K562 (cell line): ENCODE results near the gene ICAM3. TPM values are rescaled to one million over a fixed set of nuclear protein-coding genes. Genes with fewer than 3 reads are reported as not detected.
A peak's percentile ranks its signal among the peaks of the same experiment; 100 is the strongest.

Experiments
- ATAC-seq: fragments of 200-7000 bp; cut with Tn5 transposase; 3 replicates; pipeline ENCODE4 v1.9.1; 2020; ENCODE audit warnings: moderate library complexity
- BruUV-seq: library from RNA; stranded (reverse); fragments of 400-500 nt; replicated peaks from 2 replicates; lab custom pipeline; 2021; lab: Mats Ljungman, UMichigan
- CTCF ChIA-PET: fragments of 300-600 bp; formaldehyde crosslinking; extraction: SDS; loops from one replicate; lab custom pipeline; 2021; ENCODE audit warnings: low intra/inter-chr PET ratio; lab: Yijun Ruan, JAX
- POLR2A ChIA-PET: fragments of 300-600, 350-650 bp; sonication (Branson Sonifier 250); formaldehyde crosslinking; extraction: SDS; loops from one replicate; lab custom pipeline; 2021; ENCODE audit warnings: antibody characterized with exemption, inconsistent platforms; lab: Yijun Ruan, JAX
- DNase-seq, 4 experiments: peaks; one replicate each; pipeline versions ENCODE4 v3.0.0 to v3.0.0-alpha.2; 2011 to 2018; ENCODE audit warnings: low spot score in 3 of 4, mixed read lengths in 3 of 4; ENCODE audit errors: extremely low read depth in 1 of 4
- FAIRE-seq: peaks from 2 replicates; lab custom pipeline; 2011; peaks lifted over from hg19 to GRCh38; lab: Jason Lieb, UNC
- H2AFZ ChIP-seq: 2 replicates; pipeline ENCODE4 v1.6.0; 2011; ENCODE audit warnings: low read depth, low read length, control low read depth, inconsistent platforms
- H3K27ac ChIP-seq: fragments of 200-600 bp; 3 replicates; pipeline ENCODE4 v1.8.0; 2011; ENCODE audit warnings: low read depth, mild to moderate bottlenecking, control low read depth, inconsistent platforms, low read length, moderate library complexity, mixed read lengths; ENCODE audit errors: extremely low read depth
- H3K27me3 ChIP-seq, 2 experiments: fragments of 300-600 bp in 1 of 2; 2 replicates in 1 of 2; 3 replicates in 1 of 2; pipeline versions ENCODE4 v1.6.0 to v1.8.0; 2011; ENCODE audit warnings: inconsistent platforms in 2 of 2, low read length in 2 of 2, mild to moderate bottlenecking in 1 of 2, mixed read lengths in 1 of 2, moderate library complexity in 1 of 2; ENCODE audit not compliant: control insufficient read depth in 2 of 2, insufficient read depth in 2 of 2
- H3K36me3 ChIP-seq: fragments of 300-600 bp; 3 replicates; pipeline ENCODE4 v1.8.0; 2011; ENCODE audit warnings: mild to moderate bottlenecking, low read length, inconsistent platforms; ENCODE audit not compliant: control insufficient read depth, insufficient read depth
- H3K4me1 ChIP-seq, 2 experiments: fragments of 200-600 bp in 1 of 2; replicated peaks in 1 of 2; 2 replicates in 1 of 2; 3 replicates in 1 of 2; pipeline versions ENCODE4 v1.5.1 to v1.8.0; 2011; ENCODE audit warnings: inconsistent platforms in 2 of 2, low read length in 2 of 2, mild to moderate bottlenecking in 1 of 2, mixed read lengths in 1 of 2, moderate library complexity in 1 of 2; ENCODE audit not compliant: control insufficient read depth in 2 of 2, insufficient read depth in 2 of 2
- H3K4me2 ChIP-seq: 2 replicates; pipeline ENCODE4 v1.6.1; 2011; ENCODE audit warnings: low read length, control low read depth, inconsistent platforms, mixed read lengths; ENCODE audit not compliant: insufficient read depth
- H3K4me3 ChIP-seq: fragments of 200-600 bp; sonication (generic), shearing (Covaris generic); 2 replicates; pipeline ENCODE4 v1.5.1; 2016; ENCODE audit warnings: control low read depth, inconsistent platforms
- H3K79me2 ChIP-seq: fragments of 200-600 bp; 3 replicates; pipeline ENCODE4 v1.8.0; 2011; ENCODE audit warnings: low read length, inconsistent platforms; ENCODE audit not compliant: control insufficient read depth, insufficient read depth
- H3K9ac ChIP-seq, 2 experiments: 2 replicates each; pipeline versions ENCODE4 v1.6.0 to v1.6.1; 2011; ENCODE audit warnings: low read depth in 2 of 2, low read length in 2 of 2, control low read depth in 1 of 2, inconsistent platforms in 1 of 2, mild to moderate bottlenecking in 1 of 2, mixed read lengths in 1 of 2; ENCODE audit not compliant: insufficient read depth in 1 of 2
- H3K9me1 ChIP-seq: one replicate; pipeline ENCODE4 v1.6.0; 2011; ENCODE audit warnings: inconsistent platforms, mild to moderate bottlenecking, low read length, moderate library complexity; ENCODE audit not compliant: control insufficient read depth, insufficient read depth
- H3K9me3 ChIP-seq: replicated peaks from 2 replicates; pipeline ENCODE4 v1.5.1; 2011; ENCODE audit warnings: low read depth, low read length, inconsistent platforms; ENCODE audit not compliant: control insufficient read depth, insufficient read depth
- H4K20me1 ChIP-seq: replicated peaks from 2 replicates; pipeline ENCODE4 v1.6.1; 2011; ENCODE audit warnings: low read length, inconsistent platforms, mixed read lengths; ENCODE audit not compliant: control insufficient read depth, insufficient read depth
- AFF4 ChIP-seq: sonication (generic); formaldehyde crosslinking; IDR thresholded peaks from 2 replicates; pipeline ENCODE4 v1.8.0; 2023; ENCODE audit warnings: mild to moderate bottlenecking, missing genetic modification reagents
- BACH1 ChIP-seq: fragments of 200-800 bp; sonication (Bioruptor generic); IDR thresholded peaks from 2 replicates; pipeline ENCODE4 v1.6.1; 2016; ENCODE audit warnings: missing genetic modification characterization, missing compliant biosample characterization
- BRD4 ChIP-seq: fragments of 200-600 bp; sonication (generic); IDR thresholded peaks from 2 replicates; pipeline ENCODE4 v1.6.1; 2017; ENCODE audit warnings: inconsistent platforms
- C11orf30 ChIP-seq: fragments of 450-650 bp; IDR thresholded peaks from 2 replicates; pipeline ENCODE4 v1.6.1; 2016; ENCODE audit warnings: low read depth, mild to moderate bottlenecking
- CREM ChIP-seq: IDR thresholded peaks from 2 replicates; pipeline ENCODE4 v1.6.1; 2014; ENCODE audit warnings: antibody characterized with exemption, low read depth
- CSDE1 ChIP-seq, 2 experiments: fragments of 450-650 bp; IDR thresholded peaks; 2 replicates each; pipeline ENCODE4 v1.6.1; 2016; ENCODE audit warnings: mild to moderate bottlenecking in 1 of 2
- NFXL1 ChIP-seq: fragments of 450-650 bp; formaldehyde crosslinking; IDR thresholded peaks from 2 replicates; pipeline ENCODE4 v1.4.0; 2021; ENCODE audit warnings: mild to moderate bottlenecking
- POLR2B ChIP-seq: fragments of 450-650 bp; IDR thresholded peaks from 2 replicates; pipeline ENCODE4 v1.6.1; 2018; ENCODE audit warnings: low read depth; ENCODE audit not compliant: partially characterized antibody
- SMC3 ChIP-seq: conservative IDR thresholded peaks from 2 replicates; pipeline ENCODE4 v1.6.1; 2011; ENCODE audit warnings: low read depth, low read length, improper control_type of control experiment; ENCODE audit not compliant: insufficient read depth
- U2AF1 ChIP-seq: fragments of 200-400 bp; formaldehyde crosslinking; optimal IDR thresholded peaks from 2 replicates; pipeline ENCODE3; 2017; ENCODE audit warnings: mild to moderate bottlenecking, low read depth, low read length, moderate library complexity
- ZNF253 ChIP-seq: fragments of 250-450 bp; sonication (Bioruptor Pico); conservative IDR thresholded peaks from 2 replicates; pipeline ENCODE4 v1.6.1; 2021; ENCODE audit warnings: mild to moderate bottlenecking
- WGBS: fragments of 100-300 bp; shearing (Covaris generic); methylation state at CpG from one replicate; pipeline ENCODE4 v1.1.6; 2016; ENCODE audit warnings: low coverage, mixed read lengths; ENCODE audit not compliant: insufficient coverage; ENCODE audit errors: missing lambda C conversion rate; 5-methylcytosine and 5-hydroxymethylcytosine counted together
- in situ Hi-C: fragments of 300-500 bp; cut with MboI; formaldehyde crosslinking; loops from 4 replicates; pipeline ENCODE4 v1.15.0; 2018; ENCODE audit warnings: inconsistent platforms, mixed read lengths
- intact Hi-C: fragments of 100-400 bp; cut with micrococcal nuclease; formaldehyde crosslinking; loops from 2 replicates; pipeline ENCODE4 v1.14.2; 2022
- polyA plus RNA-seq, 8 experiments: library from polyadenylated mRNA; depleted of rRNA in 4 of 8; stranded (reverse) in 5 of 8; unstranded in 3 of 8; fragments of >200 nt; fragmentation: Nextera tagmentation in 2 of 8; fragmentation: Illumina TruSeq in 1 of 8; extraction: Ambion mirVana in 2 of 8; extraction: Trizol in 1 of 8; gene quantifications; 2 replicates each; pipeline versions ENCODE4 v1.2.1 to v1.2.3, GENCODE V29; 2011 to 2014; ENCODE audit warnings: inconsistent platforms in 1 of 8, missing spikeins in 1 of 8
- total RNA-seq, 7 experiments: library from RNA; depleted of rRNA in 6 of 7; stranded (reverse); fragments of >200 nt in 6 of 7; fragmentation: Illumina TruSeq in 2 of 7; extraction: Trizol in 2 of 7; gene quantifications; 2 replicates each; pipeline versions ENCODE4 v1.2.1 to v1.2.3, GENCODE V29; 2011 to 2021; ENCODE audit warnings: low replicate concordance in 1 of 7
- TF ChIP-seq, protein P1 (sequence below): sonication (generic); formaldehyde crosslinking; IDR thresholded peaks from 2 replicates; pipeline ENCODE4 v1.5.0; 2020; ENCODE audit warnings: missing genetic modification reagents
- TF ChIP-seq, protein P2 (sequence below): fragments of 250-450 bp; sonication (Bioruptor Pico); IDR thresholded peaks from 2 replicates; pipeline ENCODE4 v1.8.0; 2022; ENCODE audit warnings: inconsistent platforms, mild to moderate bottlenecking, moderate library complexity, borderline replicate concordance

The ICAM3 gene
- total and polyA plus RNA-seq, 9 of the 15 experiments (the other 6 are each of a cell fraction or from before 2014, with no cell fraction given): 6.5 to 39.5 (median 24.2) TPM

DNA sequence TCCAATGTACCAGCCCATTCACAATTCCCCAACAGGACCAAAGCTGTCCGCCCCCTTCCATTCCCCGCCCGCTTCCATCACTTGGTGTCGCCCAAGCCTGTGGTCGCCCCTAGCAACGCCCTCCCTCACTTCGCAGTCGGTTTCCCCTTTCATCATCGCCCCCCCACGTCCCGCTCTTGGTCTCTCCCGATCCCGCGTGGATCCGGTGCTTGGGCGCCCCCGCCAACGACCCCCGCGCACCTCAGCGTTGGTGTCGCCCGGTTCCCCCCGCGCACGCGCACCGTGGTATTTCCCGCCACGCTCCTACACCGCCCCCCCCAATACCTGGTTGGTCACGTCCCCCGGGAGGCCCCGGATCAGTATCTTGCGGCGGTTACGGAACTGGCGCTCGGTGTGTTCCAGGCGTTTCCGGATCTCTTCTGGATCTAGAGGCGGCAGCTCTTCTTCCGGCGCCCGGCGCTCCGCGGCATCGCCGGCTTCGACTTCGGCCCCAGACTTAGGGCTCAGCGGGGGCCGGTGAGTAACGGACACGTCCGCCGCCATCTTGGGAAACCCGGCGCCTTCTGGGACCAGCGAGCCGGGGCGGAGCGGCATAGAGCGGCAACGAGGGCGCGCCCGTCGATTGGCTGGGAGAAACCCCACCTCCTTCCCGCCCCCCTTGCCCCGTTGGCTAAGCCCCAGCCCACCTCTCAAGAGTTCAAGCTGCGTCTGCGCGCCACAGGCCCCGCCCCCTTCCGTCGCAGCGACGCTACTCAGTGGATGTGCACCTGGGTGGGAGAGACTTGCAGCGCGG, 6.3 kb downstream of the ICAM3 start, which contains the start of gene RAVER1:
Gene RAVER1 (minus strand): TSS at position 565 of the 793 bp plus-strand sequence. CDS start 22 bp downstream, at position 543.
- in situ Hi-C loops (no loop called here), intact Hi-C loops (loop anchor here (1.0 to 2.0 kb wide), 4 partner anchors 17 to 246 kb away; partner anchors contain the start of genes FDX2, ICAM1, ICAM5 and SHFL)
- Histone ChIP-seq H3K4me3 (peak within 1 kb of the TSS; percentile 93), H3K9me1 (no peaks in the 10 kb centered on the region), H3K9me3 (no peaks in the 10 kb centered on the region), H2AFZ (peak within 1 kb of the TSS; percentile 86), H3K9ac (peak within 1 kb of the TSS; percentile 96 to 99), H3K4me1 (peaks cover 15 to 54% of the 10 kb centered on the region in 2 experiments; a peak in 4 of 5 replicates), H4K20me1 (peaks cover 10% of the 10 kb centered on the region; the same call in 1 of the 2 replicates), H3K4me2 (peak within 1 kb of the TSS; percentile 92), H3K79me2 (peaks cover 72% of the 10 kb centered on the region), H3K27ac (peak within 1 kb of the TSS; percentile 98), H3K27me3 (no peaks in the 10 kb centered on the region), H3K36me3 (peaks cover 40% of the 10 kb centered on the region)
- WGBS: under 1% methylated on average over 49 of the region's 82 CpGs
- DNase-seq: peak; percentile 96 to 99 (median 98)
- FAIRE-seq: peak; percentile 99
- peak; percentile 91 for ATAC-seq
- ChIA-PET POLR2A (interaction anchor here (0.6 to 3.9 kb wide), 15 partner anchors 9 to 234 kb away, joined by 3 to 29 read pairs (median 6); partner anchors contain the start of genes FDX2, ICAM5 and TYK2), CTCF (no interaction called here)
- TSS peak; percentile 66 for BruUV-seq
- TF ChIP-seq BRD4: no peak; the same call in 1 of the 2 replicates
- TF ChIP-seq, protein P1, sequence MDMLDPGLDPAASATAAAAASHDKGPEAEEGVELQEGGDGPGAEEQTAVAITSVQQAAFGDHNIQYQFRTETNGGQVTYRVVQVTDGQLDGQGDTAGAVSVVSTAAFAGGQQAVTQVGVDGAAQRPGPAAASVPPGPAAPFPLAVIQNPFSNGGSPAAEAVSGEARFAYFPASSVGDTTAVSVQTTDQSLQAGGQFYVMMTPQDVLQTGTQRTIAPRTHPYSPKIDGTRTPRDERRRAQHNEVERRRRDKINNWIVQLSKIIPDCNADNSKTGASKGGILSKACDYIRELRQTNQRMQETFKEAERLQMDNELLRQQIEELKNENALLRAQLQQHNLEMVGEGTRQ (CRISPR knock-in tag): no peak
- peak; percentile 80; the same call in 1 of the 2 replicates for TF ChIP-seq AFF4 (CRISPR knock-in tag)
- no peak for TF ChIP-seq NFXL1
- TF ChIP-seq CREM: peak; percentile 78
- TF ChIP-seq C11orf30: peak; percentile 93
- TF ChIP-seq CSDE1 (IDR thresholded peaks at IDR 0.05): 0 out of 4 replicates have a peak, but pooled peaks of 1 of the 2 experiments have one; percentile 76
- no peak for TF ChIP-seq U2AF1
- TF ChIP-seq POLR2B: peak; percentile 92
- TF ChIP-seq, protein P2, sequence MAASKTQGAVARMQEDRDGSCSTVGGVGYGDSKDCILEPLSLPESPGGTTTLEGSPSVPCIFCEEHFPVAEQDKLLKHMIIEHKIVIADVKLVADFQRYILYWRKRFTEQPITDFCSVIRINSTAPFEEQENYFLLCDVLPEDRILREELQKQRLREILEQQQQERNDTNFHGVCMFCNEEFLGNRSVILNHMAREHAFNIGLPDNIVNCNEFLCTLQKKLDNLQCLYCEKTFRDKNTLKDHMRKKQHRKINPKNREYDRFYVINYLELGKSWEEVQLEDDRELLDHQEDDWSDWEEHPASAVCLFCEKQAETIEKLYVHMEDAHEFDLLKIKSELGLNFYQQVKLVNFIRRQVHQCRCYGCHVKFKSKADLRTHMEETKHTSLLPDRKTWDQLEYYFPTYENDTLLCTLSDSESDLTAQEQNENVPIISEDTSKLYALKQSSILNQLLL (CRISPR knock-in tag): no peak
- TF ChIP-seq BACH1 (tag): no peak
- no peak for TF ChIP-seq ZNF253
- no peak for TF ChIP-seq SMC3
